NOMO-1 treated with DMSO at 0.1 percent for 48 hours (cell line): ENCODE data around the gene ODC1.
"Not testable (repeated sequence)": the region's sequence is repeated elsewhere in the genome, so short reads cannot be mapped to it uniquely, and the experiment has no call there.

Experiments used
- DNase-seq: peaks from one replicate; lab custom pipeline; 2025; ENCODE audit not compliant: unreplicated experiment; lab: John Stamatoyannopoulos, UW

ODC1 gene

GRCh38 chr2:10447895-10448575 is at the start of gene ODC1:
Gene ODC1, minus strand, starts transcription at chr2:10448327. Its CDS starts 3,295 bp downstream, at chr2:10445032.
- DNase-seq = peak; percentile 92

GRCh38 chr2:10497797-10498251 is 49.7 kb upstream of the ODC1 start:
- DNase-seq = peak; percentile 92

GRCh38 chr2:10495988-10496313 is 47.8 kb upstream of the ODC1 start:
- no peak for DNase-seq

- DNase-seq = no peak
Measured at GRCh38 chr2:10495311-10495987, 47.3 kb upstream of the ODC1 start.

GRCh38 chr2:10494351-10495066 is 46.4 kb upstream of the ODC1 start:
- no peak for DNase-seq

- peak; percentile 78 for DNase-seq
Measured at GRCh38 chr2:10493634-10494281, 45.6 kb upstream of the ODC1 start.

GRCh38 chr2:10493075-10493633 is 45.0 kb upstream of the ODC1 start:
- DNase-seq = no peak

GRCh38 chr2:10490806-10491291 is 42.7 kb upstream of the ODC1 start:
- no peak for DNase-seq

- no peak for DNase-seq
Measured at GRCh38 chr2:10489842-10490555, 41.9 kb upstream of the ODC1 start.

GRCh38 chr2:10488142-10488541 is 40.0 kb upstream of the ODC1 start:
- not testable (repeated sequence) for DNase-seq

GRCh38 chr2:10487741-10488104 is 39.6 kb upstream of the ODC1 start:
- DNase-seq = not testable (repeated sequence)

- no peak for DNase-seq
Measured at GRCh38 chr2:10487081-10487740, 39.1 kb upstream of the ODC1 start.

- no peak for DNase-seq
Measured at GRCh38 chr2:10486601-10487079, 38.5 kb upstream of the ODC1 start.

GRCh38 chr2:10486091-10486490 is 38.0 kb upstream of the ODC1 start:
- no peak for DNase-seq

GRCh38 chr2:10482913-10483312 is 34.8 kb upstream of the ODC1 start:
- DNase-seq = no peak

- DNase-seq = no peak
Measured at GRCh38 chr2:10482460-10482859, 34.3 kb upstream of the ODC1 start.

GRCh38 chr2:10481666-10482157 is 33.6 kb upstream of the ODC1 start:
- DNase-seq = no peak

GRCh38 chr2:10481055-10481665 is 33.0 kb upstream of the ODC1 start:
- no peak for DNase-seq

- DNase-seq = no peak
Measured at GRCh38 chr2:10480359-10480949, 32.3 kb upstream of the ODC1 start.
